GOT3 (cell line): ENCODE data around the gene DGCR6.
"Not testable (repeated sequence)": the region's sequence is repeated elsewhere in the genome, so short reads cannot be mapped to it uniquely, and the experiment has no call there.

Experiments
- DNase-seq: peaks from one replicate; lab custom pipeline; 2025; ENCODE audit warnings: mixed read lengths; lab: John Stamatoyannopoulos, UW

DGCR6 gene

GRCh38 chr22:18931905-18932652 lies 26.0 kb downstream of the DGCR6 start:
- no peak for DNase-seq

GRCh38 chr22:18933914-18934313 lies 27.8 kb downstream of the DGCR6 start:
- DNase-seq, result no peak

GRCh38 chr22:18934688-18935087 lies 28.6 kb downstream of the DGCR6 start:
- not testable (repeated sequence) for DNase-seq

- DNase-seq, result no peak
These were observed 29.9 kb downstream of the DGCR6 start, which contains the start of gene PRODH for GRCh38 chr22:18935889-18936529. PRODH (minus strand) TSS chr22:18936293; CDS start chr22:18936287, 6 bp downstream.

- DNase-seq, result not testable (repeated sequence)
These were observed 32.6 kb downstream of the DGCR6 start for GRCh38 chr22:18938691-18939090.

GRCh38 chr22:18947105-18947504 lies 41.0 kb downstream of the DGCR6 start:
- DNase-seq, result not testable (repeated sequence)

GRCh38 chr22:18947905-18948304 lies 41.8 kb downstream of the DGCR6 start:
- DNase-seq, result no peak

- DNase-seq, result no peak
These were observed 44.0 kb downstream of the DGCR6 start for GRCh38 chr22:18950141-18950540.

- no peak for DNase-seq
These were observed 45.9 kb downstream of the DGCR6 start for GRCh38 chr22:18952022-18952421.

- not testable (repeated sequence) for DNase-seq
These were observed 47.0 kb downstream of the DGCR6 start for GRCh38 chr22:18953128-18953527.

GRCh38 chr22:18954303-18954989 lies 48.3 kb downstream of the DGCR6 start:
- DNase-seq, result peak; percentile 17

- DNase-seq, result no peak
These were observed 49.0 kb downstream of the DGCR6 start for GRCh38 chr22:18954990-18955571.

- DNase-seq, result no peak
These were observed 49.6 kb downstream of the DGCR6 start for GRCh38 chr22:18955696-18956095.

- not testable (repeated sequence) for DNase-seq
These were observed 50.2 kb downstream of the DGCR6 start for GRCh38 chr22:18956121-18956895.

- not testable (repeated sequence) for DNase-seq
These were observed 50.8 kb downstream of the DGCR6 start for GRCh38 chr22:18956956-18957355.

GRCh38 chr22:18957621-18958320 lies 51.7 kb downstream of the DGCR6 start:
- DNase-seq, result not testable (repeated sequence)

GRCh38 chr22:18958321-18958705 lies 52.2 kb downstream of the DGCR6 start:
- DNase-seq, result not testable (repeated sequence)

- DNase-seq, result not testable (repeated sequence)
These were observed 52.6 kb downstream of the DGCR6 start for GRCh38 chr22:18958738-18959137.

- DNase-seq, result not testable (repeated sequence)
These were observed 53.1 kb downstream of the DGCR6 start for GRCh38 chr22:18959266-18959665.

- not testable (repeated sequence) for DNase-seq
These were observed 53.6 kb downstream of the DGCR6 start for GRCh38 chr22:18959741-18960140.
